Ishikawa (cell line): ENCODE measurements around the gene MEIG1.

ENCODE experiments used
- CEBPB ChIP-seq: IDR thresholded peaks from 2 replicates; pipeline ENCODE4 v1.6.1; 2012
- CREB1 ChIP-seq: IDR thresholded peaks from 2 replicates; pipeline ENCODE4 v1.6.1; 2012; ENCODE audit warnings: low read depth
- EGR1 ChIP-seq: IDR thresholded peaks from 2 replicates; pipeline ENCODE4 v1.6.1; 2012
- EP300 ChIP-seq: IDR thresholded peaks from 2 replicates; pipeline ENCODE4 v1.6.1; 2012; ENCODE audit warnings: borderline replicate concordance
- FOXM1 ChIP-seq: IDR thresholded peaks from 2 replicates; pipeline ENCODE4 v1.6.1; 2012; ENCODE audit warnings: low read depth, borderline replicate concordance
- NFIC ChIP-seq: IDR thresholded peaks from 2 replicates; pipeline ENCODE4 v1.6.1; 2012
- RAD21 ChIP-seq: IDR thresholded peaks from 2 replicates; pipeline ENCODE4 v1.6.1; 2012; ENCODE audit warnings: low read depth
- TAF1 ChIP-seq: IDR thresholded peaks from 2 replicates; pipeline ENCODE4 v1.6.1; 2012; ENCODE audit warnings: low read depth, mild to moderate bottlenecking
- TEAD4 ChIP-seq: IDR thresholded peaks from 2 replicates; pipeline ENCODE4 v1.6.1; 2012
- YY1 ChIP-seq: IDR thresholded peaks from 2 replicates; pipeline ENCODE4 v1.6.1; 2012; ENCODE audit warnings: low read depth
- TF ChIP-seq, protein P1 (sequence below): IDR thresholded peaks from 2 replicates; pipeline ENCODE4 v1.6.1; 2012; ENCODE audit warnings: low read depth, mild to moderate bottlenecking

DNA sequence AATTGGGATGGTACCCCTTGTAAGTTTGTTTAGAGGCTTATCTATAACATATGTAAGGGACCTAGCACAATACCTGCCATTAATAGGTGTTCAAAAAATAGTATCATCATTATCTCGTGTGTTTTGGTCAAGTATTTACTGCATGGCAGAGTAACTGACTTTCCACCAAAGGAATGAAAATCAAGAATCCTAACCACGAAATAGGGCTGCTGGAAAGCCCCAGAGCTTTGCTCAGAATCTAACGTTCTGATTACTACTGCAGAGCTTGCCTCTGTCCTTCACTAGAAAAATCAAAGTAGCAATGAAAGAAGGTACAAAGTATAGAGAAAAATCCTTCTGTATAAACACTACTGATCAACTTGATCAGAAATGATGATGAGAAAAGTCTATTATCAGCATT, 40.2 kb upstream of the MEIG1 start:
- TF ChIP-seq YY1 (no peak), CREB1 (no peak), RAD21 (no peak), FOXM1 (no peak), NFIC (no peak), EP300 (no peak), TAF1 (no peak), TEAD4 (no peak), EGR1 (no peak), CEBPB (no peak)
- TF ChIP-seq, protein P1, sequence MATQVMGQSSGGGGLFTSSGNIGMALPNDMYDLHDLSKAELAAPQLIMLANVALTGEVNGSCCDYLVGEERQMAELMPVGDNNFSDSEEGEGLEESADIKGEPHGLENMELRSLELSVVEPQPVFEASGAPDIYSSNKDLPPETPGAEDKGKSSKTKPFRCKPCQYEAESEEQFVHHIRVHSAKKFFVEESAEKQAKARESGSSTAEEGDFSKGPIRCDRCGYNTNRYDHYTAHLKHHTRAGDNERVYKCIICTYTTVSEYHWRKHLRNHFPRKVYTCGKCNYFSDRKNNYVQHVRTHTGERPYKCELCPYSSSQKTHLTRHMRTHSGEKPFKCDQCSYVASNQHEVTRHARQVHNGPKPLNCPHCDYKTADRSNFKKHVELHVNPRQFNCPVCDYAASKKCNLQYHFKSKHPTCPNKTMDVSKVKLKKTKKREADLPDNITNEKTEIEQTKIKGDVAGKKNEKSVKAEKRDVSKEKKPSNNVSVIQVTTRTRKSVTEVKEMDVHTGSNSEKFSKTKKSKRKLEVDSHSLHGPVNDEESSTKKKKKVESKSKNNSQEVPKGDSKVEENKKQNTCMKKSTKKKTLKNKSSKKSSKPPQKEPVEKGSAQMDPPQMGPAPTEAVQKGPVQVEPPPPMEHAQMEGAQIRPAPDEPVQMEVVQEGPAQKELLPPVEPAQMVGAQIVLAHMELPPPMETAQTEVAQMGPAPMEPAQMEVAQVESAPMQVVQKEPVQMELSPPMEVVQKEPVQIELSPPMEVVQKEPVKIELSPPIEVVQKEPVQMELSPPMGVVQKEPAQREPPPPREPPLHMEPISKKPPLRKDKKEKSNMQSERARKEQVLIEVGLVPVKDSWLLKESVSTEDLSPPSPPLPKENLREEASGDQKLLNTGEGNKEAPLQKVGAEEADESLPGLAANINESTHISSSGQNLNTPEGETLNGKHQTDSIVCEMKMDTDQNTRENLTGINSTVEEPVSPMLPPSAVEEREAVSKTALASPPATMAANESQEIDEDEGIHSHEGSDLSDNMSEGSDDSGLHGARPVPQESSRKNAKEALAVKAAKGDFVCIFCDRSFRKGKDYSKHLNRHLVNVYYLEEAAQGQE: no peak
